Epithelial cell of umbilical artery (primary cell): ENCODE data around the gene TNFRSF1A. TPM values are rescaled to one million over a fixed set of nuclear protein-coding genes. Genes with fewer than 3 reads are reported as not detected.

ENCODE experiments used
- total RNA-seq: library from RNA; depleted of rRNA; stranded (reverse); fragments of >200 nt; gene quantifications from 2 replicates; pipeline ENCODE4 v1.2.3, GENCODE V29; 2014

TNFRSF1A gene
- 36.5 and 44.5 TPM in 2 replicates for total RNA-seq

GRCh38 chr12:6341417-6342139 is at the start of gene TNFRSF1A:
Gene TNFRSF1A (minus strand): TSS chr12:6342076. CDS start chr12:6341814, 262 bp downstream.

GRCh38 chr12:6383572-6384498 is 42.0 kb upstream of the TNFRSF1A start, which contains the start of gene LTBR:
Gene LTBR (plus strand): TSS chr12:6384162. CDS start chr12:6384359, 197 bp downstream.

GRCh38 chr12:6375269-6376078 is 33.6 kb upstream of the TNFRSF1A start, which contains the start of gene SCNN1A:
Gene SCNN1A (minus strand): TSS chr12:6375563. CDS start chr12:6374783, 780 bp downstream.

Other genes starting within 250 kb of the TNFRSF1A start
- 531 and 644 TPM in 2 replicates for gene VWF, start 217.4 kb downstream of the TNFRSF1A start, total RNA-seq
- gene CD9, start 141.7 kb downstream of the TNFRSF1A start, total RNA-seq = 973 and 1,061 TPM in 2 replicates
- not detected in 2 replicates for gene PLEKHG6, start 31.4 kb downstream of the TNFRSF1A start, total RNA-seq
- under 0.01 TPM in 1 of 2 replicates, not detected in the other for gene SCNN1A, start 33.5 kb upstream of the TNFRSF1A start, total RNA-seq
- gene LTBR, start 42.1 kb upstream of the TNFRSF1A start, total RNA-seq = 25.7 and 32.7 TPM in 2 replicates
- gene CD27, start 102.9 kb upstream of the TNFRSF1A start, total RNA-seq = not detected in 2 replicates
- gene TAPBPL, start 110.0 kb upstream of the TNFRSF1A start, total RNA-seq = 3.9 and 6.8 TPM in 2 replicates
- gene VAMP1, start 128.6 kb upstream of the TNFRSF1A start, total RNA-seq = 2.3 and 2.7 TPM in 2 replicates
- 109 and 117 TPM in 2 replicates for gene MRPL51, start 151.2 kb upstream of the TNFRSF1A start, total RNA-seq
- 44.8 and 62.3 TPM in 2 replicates for gene NCAPD2, start 152.0 kb upstream of the TNFRSF1A start, total RNA-seq
- gene GAPDH, start 192.4 kb upstream of the TNFRSF1A start, total RNA-seq = 4,775 and 7,237 TPM in 2 replicates
- gene IFFO1, start 214.0 kb upstream of the TNFRSF1A start, total RNA-seq = 7.6 and 7.8 TPM in 2 replicates
- 21.4 and 33.9 TPM in 2 replicates for gene NOP2, start 226.2 kb upstream of the TNFRSF1A start, total RNA-seq